HepG2 (cell line): ENCODE measurements around the gene PHF2.

Experiments
- EP300 ChIP-seq, 3 experiments: sonication (generic) in 1 of 3; formaldehyde crosslinking in 1 of 3; IDR thresholded peaks; 2 replicates each; pipeline versions ENCODE4 v1.5.1 to v1.6.1; 2011 to 2020; ENCODE audit warnings: low read depth in 2 of 3, low read length in 2 of 3, borderline replicate concordance in 1 of 3, improper control_type of control experiment in 1 of 3, mild to moderate bottlenecking in 1 of 3, missing genetic modification reagents in 1 of 3, moderate library complexity in 1 of 3
- EZH2 ChIP-seq: conservative IDR thresholded peaks from 2 replicates; pipeline ENCODE4 v1.6.1; 2012; ENCODE audit warnings: mild to moderate bottlenecking, low read depth, low read length, moderate library complexity
- KLF13 ChIP-seq: sonication (generic); formaldehyde crosslinking; IDR thresholded peaks from 2 replicates; pipeline ENCODE4 v1.4.0; 2020; ENCODE audit warnings: mild to moderate bottlenecking, missing genetic modification reagents
- MED1 ChIP-seq: sonication (generic); formaldehyde crosslinking; IDR thresholded peaks from 2 replicates; pipeline ENCODE4 v1.4.0; 2020; ENCODE audit warnings: missing genetic modification reagents
- NR2C2 ChIP-seq: sonication (generic); formaldehyde crosslinking; IDR thresholded peaks from 2 replicates; pipeline ENCODE4 v1.4.0; 2020; ENCODE audit warnings: missing genetic modification reagents, mild to moderate bottlenecking, moderate library complexity, borderline replicate concordance
- SAP130 ChIP-seq: IDR thresholded peaks from 2 replicates; pipeline ENCODE4 v1.6.1; 2016; ENCODE audit warnings: low read depth
- ZBTB10 ChIP-seq: sonication (generic); formaldehyde crosslinking; IDR thresholded peaks from 2 replicates; pipeline ENCODE4 v1.4.0; 2020; ENCODE audit warnings: missing genetic modification reagents, borderline replicate concordance
- ZBTB7A ChIP-seq: sonication (generic); formaldehyde crosslinking; IDR thresholded peaks from 2 replicates; pipeline ENCODE4 v1.8.0; 2022; ENCODE audit warnings: mild to moderate bottlenecking, missing genetic modification reagents
- ZHX1 ChIP-seq: sonication (generic); formaldehyde crosslinking; IDR thresholded peaks from 2 replicates; pipeline ENCODE4 v1.8.1; 2022; ENCODE audit warnings: low read depth, mild to moderate bottlenecking, missing genetic modification reagents

GRCh38 chr9:93587284-93587650 lies 10.9 kb downstream of the PHF2 start:
- TF ChIP-seq NR2C2 (CRISPR knock-in tag) (no peak), KLF13 (no peak), EZH2 (no peak), ZBTB10 (CRISPR knock-in tag) (no peak), ZBTB7A (CRISPR knock-in tag) (no peak), SAP130 (CRISPR knock-in tag) (no peak), MED1 (CRISPR knock-in tag) (no peak), EP300 (IDR thresholded peaks at IDR 0.05; ENCODE audit: low read depth in 2 of 2, low read length in 2 of 2) (no peak), EP300 (CRISPR knock-in tag; IDR thresholded peaks at IDR 0.05; ENCODE audit: borderline replicate concordance) (no peak), ZHX1 (CRISPR knock-in tag) (no peak)
